GM21723 (cell line): ENCODE data around the gene PAQR5.
"Not testable (repeated sequence)": the region's sequence is repeated elsewhere in the genome, so short reads cannot be mapped to it uniquely, and the experiment has no call there.

Source experiments
- ATAC-seq: cut with Tn5 transposase; IDR thresholded peaks from one replicate; pipeline ENCODE4 v1.9.1; 2021; ENCODE audit warnings: mild to moderate bottlenecking, moderate library complexity; ENCODE audit not compliant: unreplicated experiment

The PAQR5 gene

DNA sequence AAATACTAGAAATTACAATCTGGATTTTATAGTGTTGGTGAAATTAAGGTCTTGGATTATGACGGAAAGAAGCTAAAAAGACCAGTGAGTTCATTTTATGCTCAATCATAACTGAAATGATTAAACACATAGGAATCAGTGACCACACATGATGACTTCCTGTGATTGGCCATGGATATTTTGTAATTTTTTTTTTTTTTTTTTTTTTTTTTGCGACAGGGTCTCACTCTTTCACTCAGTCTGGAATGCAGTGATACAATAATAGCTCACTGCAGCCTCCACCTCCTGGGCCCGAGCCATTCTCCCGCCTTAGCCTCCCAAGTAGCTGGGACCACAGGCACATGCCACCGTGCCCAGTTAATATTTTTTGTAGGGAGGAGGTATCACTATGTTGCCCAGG, 47.4 kb downstream of the PAQR5 start:
- ATAC-seq: no peak

DNA sequence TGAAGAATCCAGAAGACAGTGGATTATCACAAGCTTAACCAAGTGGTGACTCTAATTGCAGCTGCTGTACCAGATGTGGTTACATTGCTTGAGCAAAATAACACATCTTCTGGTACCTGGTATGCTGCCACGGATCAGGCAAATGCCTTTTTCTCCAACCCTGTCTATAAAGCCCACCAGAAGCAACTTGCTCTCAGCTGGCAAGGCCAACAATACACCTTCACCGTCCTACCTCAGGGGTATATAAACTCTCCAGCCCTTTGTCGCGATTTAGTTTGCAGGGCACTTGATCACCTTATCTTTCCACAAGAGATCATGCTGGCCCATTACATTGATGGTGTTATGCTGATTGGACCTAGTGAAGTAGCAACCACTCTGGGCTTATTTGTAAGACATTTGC, 52.6 kb downstream of the PAQR5 start:
- no peak for ATAC-seq

DNA sequence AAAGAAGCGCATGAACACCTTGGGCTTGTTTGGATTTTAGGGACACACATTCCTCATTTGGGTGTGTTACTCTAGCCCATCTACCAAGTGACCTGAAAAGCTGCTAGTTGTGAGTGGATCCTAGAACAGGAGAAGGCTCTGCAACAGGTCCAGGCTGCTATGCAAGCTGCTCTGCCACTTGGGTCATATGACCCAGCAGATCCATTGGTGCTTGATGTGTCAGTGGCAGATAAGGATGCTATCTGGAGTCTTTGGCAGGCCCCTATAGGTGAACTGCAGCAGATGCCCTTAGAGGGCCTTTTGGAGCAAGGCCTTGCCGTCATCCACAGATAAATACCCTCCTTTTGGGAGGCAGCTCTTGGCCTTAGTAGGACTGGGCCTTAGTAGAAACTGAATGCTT, 53.2 kb downstream of the PAQR5 start:
- no peak for ATAC-seq

DNA sequence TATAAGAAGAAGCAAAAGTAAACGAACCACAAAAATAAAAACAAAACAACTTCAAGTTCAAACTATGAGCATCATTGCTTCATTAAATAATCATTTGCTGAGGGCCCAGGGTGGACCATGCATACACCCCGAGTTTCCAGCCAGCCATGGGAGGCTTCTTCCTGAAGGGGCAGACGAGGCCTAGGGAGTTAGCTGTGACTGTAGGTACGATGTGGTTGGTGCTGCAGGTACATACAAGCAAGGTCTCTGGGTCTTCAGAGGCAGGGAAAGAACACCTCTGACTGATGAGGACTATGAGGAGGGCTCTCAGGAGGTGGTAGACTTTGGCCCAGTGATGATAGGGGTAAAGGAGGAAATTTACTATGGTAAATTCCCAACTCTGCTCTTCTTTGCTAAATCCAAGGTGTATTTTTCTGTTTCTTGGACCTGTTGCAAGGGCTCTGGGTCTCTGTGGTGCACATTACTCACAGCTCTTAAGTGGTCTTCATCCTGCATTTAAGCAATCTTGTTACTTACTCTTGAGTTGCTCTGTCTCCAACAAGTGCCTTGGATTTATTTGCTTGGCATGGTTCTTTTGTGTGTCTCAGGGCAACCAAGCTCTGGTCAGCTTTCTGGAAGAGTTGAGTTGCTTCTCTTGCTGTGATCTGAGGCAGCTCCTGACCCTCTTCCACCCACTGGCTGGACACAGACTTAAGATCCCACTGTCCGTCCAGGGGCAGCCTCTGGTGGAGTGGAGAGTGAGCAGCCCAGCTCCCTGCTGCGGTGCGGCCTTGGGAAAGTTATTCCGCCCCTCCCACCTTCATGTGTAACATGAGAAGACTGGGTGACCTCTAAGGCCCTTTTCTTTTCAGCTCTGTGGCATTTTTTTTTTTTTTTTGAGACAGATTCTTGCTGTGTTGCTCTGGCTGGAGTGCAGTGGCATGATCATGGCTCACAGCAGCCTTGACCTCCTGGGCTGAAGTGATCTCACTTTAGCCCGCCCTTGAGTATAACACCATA, 59.4 kb downstream of the PAQR5 start:
- no peak for ATAC-seq

DNA sequence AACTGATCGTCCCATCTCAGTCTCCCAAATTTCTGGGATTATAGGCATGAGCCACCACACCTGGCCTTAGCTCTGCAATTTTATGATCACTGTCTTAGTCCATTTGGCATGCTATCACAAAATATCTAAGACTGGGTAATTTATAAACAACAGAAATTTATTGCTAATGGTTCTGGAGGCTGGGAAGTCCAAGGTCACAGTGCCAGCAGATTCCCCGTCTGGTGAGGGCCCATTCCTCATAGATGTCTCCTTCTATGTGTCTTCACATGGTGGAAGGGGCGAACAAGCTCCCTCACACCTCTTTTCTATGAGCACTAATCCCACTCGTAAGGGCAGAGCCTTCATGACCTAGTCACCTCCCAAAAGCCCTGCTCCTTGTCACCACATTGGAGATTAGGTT, 60.1 kb downstream of the PAQR5 start:
- no peak for ATAC-seq

- ATAC-seq: no peak
These were observed 61.0 kb downstream of the PAQR5 start for GRCh38 chr15:69359722-69360121.

GRCh38 chr15:69360642-69361041, 61.9 kb downstream of the PAQR5 start:
- ATAC-seq: no peak

DNA sequence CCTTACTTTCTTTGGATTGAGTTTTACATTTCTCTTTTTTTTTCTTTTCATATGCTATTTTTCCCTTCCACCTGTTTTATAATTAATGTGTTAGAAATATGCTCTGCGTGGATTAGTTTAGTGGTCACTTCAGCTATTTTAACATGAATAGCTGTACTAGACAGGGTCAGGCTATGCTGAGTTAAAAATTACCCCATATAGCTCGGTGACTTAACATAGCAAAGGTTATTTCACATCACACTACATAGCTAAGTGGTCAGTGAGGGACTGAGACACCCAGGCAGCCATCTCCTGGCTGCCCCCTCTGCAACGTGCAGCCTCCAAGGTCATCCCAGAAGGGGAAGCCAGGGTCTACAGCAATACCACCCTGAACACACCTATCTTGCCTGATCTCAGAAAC, 68.5 kb downstream of the PAQR5 start:
- ATAC-seq: no peak

- ATAC-seq: no peak
These were observed 70.9 kb downstream of the PAQR5 start for GRCh38 chr15:69369631-69370030.

- no peak for ATAC-seq
These were observed 74.7 kb downstream of the PAQR5 start for GRCh38 chr15:69373406-69373805.

DNA sequence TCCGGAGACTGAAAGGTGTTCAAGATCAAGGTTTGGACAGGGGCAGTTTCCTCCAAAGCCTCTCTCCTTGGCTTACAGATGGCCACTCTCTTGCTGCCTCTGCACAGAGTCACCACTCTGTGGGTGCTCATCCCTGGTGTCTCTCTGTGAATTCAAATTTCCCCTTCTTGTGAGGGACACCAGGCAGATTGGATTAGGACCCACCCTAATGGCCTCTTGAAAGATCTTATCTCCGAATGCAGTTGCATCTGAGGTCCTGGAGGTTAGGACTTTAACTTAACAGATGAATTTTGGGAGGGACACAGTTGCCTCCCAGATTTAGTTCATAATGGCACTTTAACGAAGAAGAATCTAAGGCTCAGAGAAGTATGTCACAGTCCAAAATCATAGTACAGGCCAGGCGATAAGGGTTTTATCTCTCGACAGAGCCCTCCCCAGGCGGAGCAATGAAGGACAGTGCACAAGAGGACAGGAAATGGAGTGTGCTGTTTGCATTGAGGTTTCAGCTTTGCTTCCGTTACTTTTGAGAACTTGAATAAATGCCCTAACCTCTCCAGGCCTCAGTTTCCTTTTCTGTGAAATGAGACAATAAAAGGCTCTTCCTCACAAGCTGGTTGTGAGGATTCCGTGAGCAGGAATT, 76.6 kb downstream of the PAQR5 start:
- no peak for ATAC-seq

DNA sequence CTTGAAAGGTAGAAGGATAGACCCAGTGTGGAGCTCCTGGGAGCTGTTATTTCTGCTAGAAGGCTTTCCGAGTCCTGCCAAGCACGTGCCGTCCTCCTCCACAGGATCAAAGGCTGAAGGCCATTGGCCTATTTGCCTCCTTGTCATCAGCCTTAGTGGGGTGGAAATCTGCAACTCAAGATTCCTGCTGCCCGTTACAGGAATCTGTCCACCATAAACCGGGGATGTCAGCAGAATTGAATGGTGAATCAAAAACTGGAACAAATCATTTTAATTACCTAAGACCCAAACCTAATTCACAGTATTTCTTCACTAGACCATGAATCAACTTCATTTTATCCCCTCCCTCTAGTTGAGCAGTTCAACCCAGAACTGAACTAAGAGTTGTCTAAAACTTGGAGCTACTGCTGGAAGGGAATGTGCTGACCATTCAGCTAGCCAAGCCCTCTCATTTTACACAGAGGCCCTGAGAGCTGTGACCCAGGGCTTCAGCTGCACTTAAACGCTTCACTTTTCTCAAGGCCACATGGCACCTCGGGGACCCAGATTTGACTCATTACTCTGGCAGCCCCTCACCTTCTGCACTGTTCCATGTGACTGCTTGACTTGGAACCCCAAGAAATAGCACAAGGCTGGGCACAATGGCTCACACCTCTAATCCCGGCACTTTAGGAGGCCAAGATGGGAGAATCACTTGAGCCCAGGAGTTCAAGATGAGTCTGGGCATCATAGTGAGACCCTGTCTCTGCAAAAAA, 78.7 kb downstream of the PAQR5 start:
- no peak for ATAC-seq

DNA sequence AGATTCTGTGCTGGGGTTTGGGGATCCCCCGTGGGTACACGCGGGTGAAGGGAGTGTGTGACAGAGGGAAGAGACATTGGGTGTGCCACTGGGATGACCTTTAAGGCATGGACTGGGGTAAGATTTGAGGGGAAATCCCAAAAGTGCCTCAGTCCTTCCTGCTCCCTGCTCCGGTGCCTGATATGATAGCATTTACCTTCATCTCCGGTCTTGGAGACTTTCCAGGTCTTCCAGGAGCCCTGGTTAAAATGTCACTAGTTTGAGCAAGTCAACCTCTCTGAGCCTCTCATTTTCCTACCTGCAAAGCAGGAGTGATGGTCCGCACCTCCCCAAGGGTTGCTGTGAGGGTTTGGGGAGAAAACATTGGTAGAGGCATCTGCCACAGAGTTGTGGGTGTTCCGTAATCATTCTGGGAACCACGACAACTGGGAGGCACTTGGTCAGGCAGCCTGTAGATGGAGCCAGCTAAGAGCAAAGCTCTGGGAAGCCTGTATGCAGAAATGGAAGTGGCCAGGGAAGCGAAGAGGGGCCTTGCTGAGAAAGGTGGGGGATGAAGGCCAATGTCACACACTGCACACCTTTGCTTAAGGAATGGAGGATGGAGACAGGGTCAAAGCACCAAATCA, 81.5 kb downstream of the PAQR5 start:
- ATAC-seq: no peak

DNA sequence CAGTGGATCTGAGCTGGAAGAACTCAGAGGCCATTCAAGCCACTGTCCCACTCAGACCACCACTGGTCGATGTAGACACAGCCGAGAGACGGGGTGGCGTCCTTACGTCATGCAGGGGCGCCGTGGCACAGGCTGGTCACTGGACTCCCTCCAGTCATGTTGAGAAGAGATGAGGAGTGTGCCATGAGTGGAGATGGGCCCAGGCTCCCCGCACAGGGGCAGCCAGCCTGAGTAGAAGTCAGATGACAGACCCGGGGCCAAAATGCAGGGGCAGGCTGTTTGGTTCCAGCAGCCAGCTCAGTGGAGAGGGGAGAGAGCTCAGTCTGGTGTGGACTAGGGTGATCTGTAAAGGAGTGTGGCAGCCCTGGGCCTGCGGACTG, 82.0 kb downstream of the PAQR5 start:
- no peak for ATAC-seq

GRCh38 chr15:69382176-69382575, 83.5 kb downstream of the PAQR5 start:
- ATAC-seq: not testable (repeated sequence)

- not testable (repeated sequence) for ATAC-seq
These were observed 85.4 kb downstream of the PAQR5 start for GRCh38 chr15:69384066-69384465.

- ATAC-seq: no peak
These were observed 86.2 kb downstream of the PAQR5 start for GRCh38 chr15:69384626-69385598.

- no peak for ATAC-seq
These were observed 87.1 kb downstream of the PAQR5 start for GRCh38 chr15:69385831-69386230.

DNA sequence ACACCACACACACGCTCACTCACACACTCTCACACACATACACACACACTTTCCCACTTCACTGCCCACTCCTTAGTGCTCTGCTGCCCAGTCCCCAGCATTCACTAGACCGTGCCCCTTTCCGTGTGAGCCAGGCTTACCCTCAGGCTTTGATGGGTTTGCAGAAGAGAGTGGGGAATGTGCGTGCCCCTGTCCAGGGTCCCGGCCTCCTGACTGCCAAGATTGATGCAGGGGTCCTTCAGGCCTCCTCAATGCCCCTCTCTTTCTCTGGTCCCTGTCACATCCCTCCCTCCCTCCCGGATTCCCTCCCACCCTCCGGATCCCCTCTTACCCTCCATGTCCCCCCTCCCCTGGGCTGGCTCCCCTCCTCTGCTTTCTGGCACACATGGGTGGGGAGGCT, 87.6 kb downstream of the PAQR5 start:
- no peak for ATAC-seq

DNA sequence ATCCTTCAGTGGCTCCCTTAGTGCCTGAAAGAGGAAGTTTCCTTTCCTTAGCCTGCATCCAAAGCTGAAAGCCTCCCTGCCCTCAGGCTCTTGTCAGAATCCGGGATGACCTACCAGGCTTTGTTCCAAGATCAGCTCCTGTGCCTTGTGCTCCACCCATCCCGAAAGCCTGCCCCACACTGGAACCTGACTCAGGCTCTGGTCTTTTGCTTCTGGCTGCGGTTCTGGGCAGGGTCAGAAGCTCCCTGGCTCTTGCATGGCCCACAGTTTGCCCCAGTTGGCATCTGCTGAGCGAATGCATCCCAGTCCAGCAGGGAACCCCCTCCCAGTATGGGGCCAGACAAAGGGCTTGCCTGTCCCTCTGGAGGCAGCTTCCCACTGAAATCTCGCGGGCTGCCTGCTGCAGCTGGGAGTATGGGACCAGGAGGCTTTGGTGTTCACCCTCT, 89.6 kb downstream of the PAQR5 start:
- no peak for ATAC-seq
